Metanephros (tissue), 1 donor: ENCODE results near the gene SLC48A1. TPM values are rescaled to one million over a fixed set of nuclear protein-coding genes. Genes with fewer than 3 reads are reported as not detected.

Experiments used
- total RNA-seq: library from RNA; depleted of rRNA; stranded (reverse); fragments of >200 nt; gene quantifications from one replicate; pipeline ENCODE4 v1.2.3, GENCODE V29; 2014

SLC48A1 gene
- 30.6 TPM for total RNA-seq

GRCh38 chr12:47773062-47773857 lies at the start of gene SLC48A1:
Gene SLC48A1, plus strand, starts transcription at chr12:47773238. Its CDS starts 67 bp downstream, at chr12:47773305.

GRCh38 chr12:47725091-47725772 lies 47.8 kb upstream of the SLC48A1 start, which contains the start of gene ENDOU:
Gene ENDOU, minus strand, starts transcription at chr12:47725490. Its CDS starts 77 bp downstream, at chr12:47725413.

GRCh38 chr12:47758834-47759690 lies 14.0 kb upstream of the SLC48A1 start, which contains the start of gene RAPGEF3:
Gene RAPGEF3, minus strand, starts transcription at chr12:47758880. Its CDS starts 324 bp downstream, at chr12:47758556.

DNA sequence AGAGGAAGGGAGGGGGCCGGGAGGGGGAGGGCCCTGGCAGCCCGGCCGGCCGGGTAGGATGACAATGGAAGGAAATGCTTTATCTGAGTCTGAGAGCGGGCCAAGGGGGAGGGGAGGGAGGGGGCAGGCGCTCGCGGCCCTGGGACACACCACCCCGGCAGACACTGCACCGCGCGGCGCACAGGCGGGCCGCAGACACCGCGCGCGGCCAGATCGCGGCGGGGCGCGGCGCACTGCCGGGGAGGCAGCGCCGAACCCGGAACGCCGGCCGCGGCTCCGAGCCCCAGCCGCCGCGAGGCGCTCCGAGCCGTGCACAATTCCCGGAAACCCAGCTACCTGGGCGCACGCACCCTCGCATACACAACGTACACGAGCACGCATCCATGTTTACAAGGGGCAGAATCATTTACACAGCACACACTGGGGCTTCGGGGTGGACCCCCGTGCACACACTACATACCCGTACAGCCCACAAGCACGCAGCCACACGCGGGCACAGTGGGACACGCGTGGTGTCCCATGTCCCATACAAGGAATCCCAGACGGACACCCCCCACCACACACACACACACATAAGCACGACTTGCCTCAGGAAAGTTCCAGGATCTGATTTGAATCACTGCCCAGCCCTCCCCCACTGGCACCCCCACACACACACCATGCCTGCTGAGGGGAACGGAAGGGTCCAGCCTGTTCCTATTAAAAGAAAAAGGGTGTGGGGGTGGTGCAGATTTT lies 47.0 kb downstream of the SLC48A1 start, which contains the start of gene HDAC7:
Gene HDAC7 (minus strand): TSS at position 8 of the 735 bp plus-strand sequence. CDS start 118 bp downstream, outside the sequence.

Other genes starting within 250 kb of the SLC48A1 start
- 11.3 TPM for gene RPAP3, start 67.2 kb upstream of the SLC48A1 start, total RNA-seq
- gene ENDOU, start 47.7 kb upstream of the SLC48A1 start, total RNA-seq = not detected
- gene RAPGEF3, start 14.4 kb upstream of the SLC48A1 start, total RNA-seq = 46.5 TPM
- gene HDAC7, start 46.7 kb downstream of the SLC48A1 start, total RNA-seq = 78.6 TPM
- 2.7 TPM for gene VDR, start 131.8 kb downstream of the SLC48A1 start, total RNA-seq
- 111 TPM for gene TMEM106C, start 190.4 kb downstream of the SLC48A1 start, total RNA-seq
- 29.5 TPM for gene COL2A1, start 231.2 kb downstream of the SLC48A1 start, total RNA-seq